H1 (cell line): ENCODE data around the gene SPATA22. TPM values are rescaled to one million over a fixed set of nuclear protein-coding genes. Genes with fewer than 3 reads are reported as not detected.

Source experiments
- CTCF ChIA-PET: fragments of 300-600 bp; sonication (Branson Sonifier 250); formaldehyde crosslinking; loops from one replicate; lab custom pipeline; 2021; ENCODE audit not compliant: partially characterized antibody; lab: Charles Lee
- POLR2A ChIA-PET: fragments of 300-600 bp; sonication (Branson Sonifier 250); formaldehyde crosslinking; loops from one replicate; lab custom pipeline; 2021; ENCODE audit warnings: inconsistent platforms; ENCODE audit not compliant: partially characterized antibody; lab: Charles Lee
- DNase-seq, 2 experiments: peaks; one replicate each; pipeline versions ENCODE4 v3.0.0 to v3.0.0-alpha.2; 2010 to 2022; ENCODE audit warnings: low spot score in 2 of 2, low read depth in 1 of 2, mixed read lengths in 1 of 2
- FAIRE-seq: peaks from 2 replicates; lab custom pipeline; 2011; peaks lifted over from hg19 to GRCh38; lab: Jason Lieb, UNC
- H2AFZ ChIP-seq: 2 replicates; pipeline ENCODE4 v1.8.1; 2012; ENCODE audit warnings: low read length, inconsistent platforms
- H2AK5ac ChIP-seq: 2 replicates; pipeline ENCODE4 v1.6.1; 2013; ENCODE audit warnings: low read depth, low read length
- H2BK120ac ChIP-seq: replicated peaks from 2 replicates; pipeline ENCODE3; 2013; ENCODE audit warnings: low read depth, low read length, inconsistent platforms
- H2BK12ac ChIP-seq: 2 replicates; pipeline ENCODE4 v1.6.1; 2013; ENCODE audit warnings: low read depth, low read length
- H2BK15ac ChIP-seq: 2 replicates; pipeline ENCODE4 v1.6.1; 2013; ENCODE audit warnings: low read length
- H2BK20ac ChIP-seq: 2 replicates; pipeline ENCODE4 v1.6.1; 2013; ENCODE audit warnings: low read length
- H2BK5ac ChIP-seq: 2 replicates; pipeline ENCODE4 v1.6.1; 2013; ENCODE audit warnings: low read depth, low read length
- H3K14ac ChIP-seq: 2 replicates; pipeline ENCODE4 v1.6.1; 2013; ENCODE audit warnings: inconsistent platforms; ENCODE audit not compliant: insufficient read length
- H3K18ac ChIP-seq: 2 replicates; pipeline ENCODE4 v1.6.1; 2013; ENCODE audit warnings: low read length; ENCODE audit errors: extremely low read depth
- H3K23ac ChIP-seq: 2 replicates; pipeline ENCODE4 v1.6.1; 2013; ENCODE audit warnings: inconsistent platforms; ENCODE audit not compliant: insufficient read length
- H3K23me2 ChIP-seq: 2 replicates; pipeline ENCODE4 v1.6.1; 2013; ENCODE audit warnings: low read depth, low read length
- H3K27ac ChIP-seq: 2 replicates; pipeline ENCODE4 v1.6.1; 2011; ENCODE audit warnings: low read depth, low read length, inconsistent platforms
- H3K27me3 ChIP-seq, 4 experiments: replicated peaks in 1 of 4; 1 replicate in 1 of 4; 2 replicates in 3 of 4; pipeline versions ENCODE4 v1.6.1 to v1.8.1; 2011 to 2013; ENCODE audit warnings: low read length in 3 of 4, mild to moderate bottlenecking in 3 of 4, inconsistent platforms in 2 of 4, mixed read lengths in 2 of 4, moderate library complexity in 1 of 4; ENCODE audit not compliant: control insufficient read depth in 3 of 4, insufficient read depth in 3 of 4; ENCODE audit errors: extremely low read depth in 1 of 4
- H3K36me3 ChIP-seq, 4 experiments: 2 replicates each; pipeline versions ENCODE4 v1.6.1 to v1.8.1; 2011 to 2013; ENCODE audit warnings: mild to moderate bottlenecking in 4 of 4, low read length in 3 of 4, moderate library complexity in 2 of 4, control low read depth in 1 of 4, inconsistent platforms in 1 of 4; ENCODE audit not compliant: insufficient read depth in 4 of 4, control insufficient read depth in 2 of 4
- H3K4ac ChIP-seq: replicated peaks from 2 replicates; pipeline ENCODE3; 2013; ENCODE audit warnings: low read length, low read depth, mixed read lengths, inconsistent platforms; ENCODE audit not compliant: insufficient read length
- H3K4me1 ChIP-seq, 4 experiments: replicated peaks in 1 of 4; 1 replicate in 1 of 4; 2 replicates in 3 of 4; pipeline versions ENCODE4 v1.6.1 to v1.8.1; 2011 to 2013; ENCODE audit warnings: low read length in 3 of 4, inconsistent platforms in 2 of 4, mixed read lengths in 1 of 4; ENCODE audit not compliant: insufficient read depth in 4 of 4, control insufficient read depth in 3 of 4
- H3K4me2 ChIP-seq, 2 experiments: 2 replicates each; pipeline versions ENCODE4 v1.6.1 to v1.8.1; 2011 to 2013; ENCODE audit warnings: low read depth in 2 of 2, low read length in 2 of 2, control low read depth in 1 of 2, inconsistent platforms in 1 of 2, mild to moderate bottlenecking in 1 of 2; ENCODE audit not compliant: insufficient read depth in 1 of 2
- H3K4me3 ChIP-seq, 4 experiments: fragments of 200-600, 300-600 bp in 1 of 4; sonication (generic), shearing (Covaris generic), sonication (Bioruptor Twin) in 1 of 4; 2 replicates each; pipeline versions ENCODE4 v1.5.1 to v1.8.1; 2011 to 2016; ENCODE audit warnings: low read length in 4 of 4, low read depth in 3 of 4, control low read depth in 2 of 4, inconsistent platforms in 2 of 4, mild to moderate bottlenecking in 2 of 4, mixed read lengths in 1 of 4, moderate library complexity in 1 of 4; ENCODE audit not compliant: insufficient read depth in 2 of 4; ENCODE audit errors: extremely low read depth in 1 of 4
- H3K56ac ChIP-seq: replicated peaks from 2 replicates; pipeline ENCODE3; 2013; ENCODE audit warnings: low read depth, mild to moderate bottlenecking, mixed read lengths, low read length, inconsistent platforms; ENCODE audit not compliant: insufficient read length
- H3K79me1 ChIP-seq: 2 replicates; pipeline ENCODE4 v1.6.1; 2013; ENCODE audit warnings: low read depth, low read length, control low read depth
- H3K79me2 ChIP-seq, 2 experiments: 2 replicates each; pipeline versions ENCODE4 v1.6.1 to v1.8.1; 2012 to 2013; ENCODE audit warnings: low read length in 2 of 2, mild to moderate bottlenecking in 2 of 2, inconsistent platforms in 1 of 2; ENCODE audit not compliant: insufficient read depth in 2 of 2, control insufficient read depth in 1 of 2
- H3K9ac ChIP-seq, 4 experiments: replicated peaks in 1 of 4; 1 replicate in 1 of 4; 2 replicates in 3 of 4; pipeline versions ENCODE4 v1.6.1 to v1.8.1; 2011 to 2013; ENCODE audit warnings: low read depth in 3 of 4, low read length in 3 of 4, control low read depth in 2 of 4, mild to moderate bottlenecking in 2 of 4, moderate library complexity in 2 of 4, inconsistent platforms in 1 of 4; ENCODE audit errors: extremely low read depth in 1 of 4
- H3K9me3 ChIP-seq, 2 experiments: 2 replicates each; pipeline versions ENCODE4 v1.6.1 to v1.8.1; 2012 to 2013; ENCODE audit warnings: mild to moderate bottlenecking in 2 of 2, moderate library complexity in 2 of 2, control low read depth in 1 of 2, inconsistent platforms in 1 of 2, low read depth in 1 of 2, low read length in 1 of 2, mixed read lengths in 1 of 2; ENCODE audit not compliant: insufficient read depth in 2 of 2
- H4K20me1 ChIP-seq, 2 experiments: replicated peaks in 1 of 2; 2 replicates each; pipeline versions ENCODE3 to v1.8.1; 2011 to 2013; ENCODE audit warnings: inconsistent platforms in 2 of 2, low read length in 2 of 2, mild to moderate bottlenecking in 1 of 2; ENCODE audit not compliant: insufficient read depth in 2 of 2, control insufficient read depth in 1 of 2
- H4K5ac ChIP-seq: 2 replicates; pipeline ENCODE4 v1.6.1; 2013; ENCODE audit warnings: low read length, low read depth, mixed read lengths, inconsistent platforms; ENCODE audit not compliant: insufficient read length
- H4K8ac ChIP-seq: 2 replicates; pipeline ENCODE4 v1.8.0; 2013; ENCODE audit warnings: mild to moderate bottlenecking, moderate library complexity, low read length, inconsistent platforms; ENCODE audit not compliant: insufficient read depth; ENCODE audit errors: extremely low read depth
- H4K91ac ChIP-seq: replicated peaks from 2 replicates; pipeline ENCODE3; 2013; ENCODE audit warnings: low read length, mixed read lengths, inconsistent platforms; ENCODE audit not compliant: insufficient read length
- GTF2F1 ChIP-seq: IDR thresholded peaks from 2 replicates; pipeline ENCODE4 v1.6.1; 2012; ENCODE audit warnings: low read depth, low read length, improper control_type of control experiment, borderline replicate concordance
- NRF1 ChIP-seq: IDR thresholded peaks from 2 replicates; pipeline ENCODE4 v1.6.1; 2011; ENCODE audit warnings: mild to moderate bottlenecking, low read depth, low read length, improper control_type of control experiment
- POLR2AphosphoS5 ChIP-seq: IDR thresholded peaks from 2 replicates; pipeline ENCODE4 v1.6.1; 2011; ENCODE audit warnings: low read depth, low read length
- WGBS, 2 experiments: shearing (Covaris generic) in 1 of 2; methylation state at CpG; one replicate each; pipeline versions ENCODE4 v1.1.6 to v1.1.7; 2013 to 2015; ENCODE audit warnings: low lambda C conversion rate in 2 of 2, mixed read lengths in 2 of 2, inconsistent platforms in 1 of 2, low coverage in 1 of 2, missing lambda C conversion rate in 1 of 2; ENCODE audit not compliant: insufficient replicate concordance in 2 of 2, insufficient coverage in 1 of 2, insufficient read length in 1 of 2; ENCODE audit errors: extremely low coverage in 1 of 2, missing lambda C conversion rate in 1 of 2; 5-methylcytosine and 5-hydroxymethylcytosine counted together
- polyA plus RNA-seq, 7 experiments: library from polyadenylated mRNA; depleted of rRNA in 3 of 7; stranded (reverse) in 5 of 7; unstranded in 2 of 7; fragments of >200 nt in 5 of 7; fragments of 200-250 nt in 2 of 7; gene quantifications; 1 replicate in 5 of 7; 2 replicates in 1 of 7; 4 replicates in 1 of 7; pipeline versions ENCODE4 v1.2.1 to v1.2.3, GENCODE V29; 2011 to 2013; ENCODE audit warnings: missing spikeins in 2 of 7, mixed read lengths in 2 of 7
- total RNA-seq: library from RNA; stranded (reverse); fragmentation: NEBNext Ultra II Directional; extraction: Animal tissue kit (Norgen Biotek cat#: 25700); gene quantifications from 2 replicates; pipeline ENCODE4 v1.2.1, GENCODE V29; 2021

Gene SPATA22
- total and polyA plus RNA-seq, 2 of the 8 experiments (the other 6 are each of a cell fraction or from before 2014, with no cell fraction given) = 0.06 TPM; not detected in 1

DNA sequence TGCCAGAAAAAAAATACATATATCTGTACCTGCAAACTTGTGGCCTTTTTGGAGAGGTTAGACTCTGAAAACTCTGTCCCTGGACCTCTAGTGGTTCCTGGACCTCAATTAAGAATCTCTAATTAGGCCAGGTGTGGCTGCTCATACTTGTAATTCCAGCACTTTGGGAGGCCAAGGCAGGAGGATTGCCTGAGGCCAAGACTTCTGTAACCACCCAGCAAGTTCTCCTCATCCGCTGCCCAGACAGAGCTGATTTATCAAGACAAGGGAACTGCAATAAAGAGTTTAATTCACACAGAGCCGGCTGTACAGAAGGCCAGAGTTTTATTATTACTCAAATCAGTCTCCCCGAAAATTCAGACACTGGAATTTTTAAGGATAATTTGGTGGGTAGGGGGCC, 8.4 kb upstream of the SPATA22 start:
- POLR2A ChIA-PET = interaction anchor here (0.6 kb wide), 1 partner anchor 21 kb away, joined by 3 read pairs; no protein-coding TSS in a partner anchor
- Histone ChIP-seq H3K27me3 (no peaks in the 10 kb centered on the region), H2AFZ (no peak overlapping the region), H3K18ac (no peak overlapping the region), H3K23ac (no peak overlapping the region), H3K27ac (no peak overlapping the region), H3K4me3 (no peak overlapping the region), H2BK5ac (no peak overlapping the region), H4K91ac (no peak overlapping the region), H3K4me2 (no peak overlapping the region), H2BK15ac (no peak overlapping the region), H3K9ac (no peak overlapping the region), H3K4me1 (peaks cover 0 to 13% (median 5%) of the 10 kb centered on the region in 4 experiments; a peak in 5 of 7 replicates), H4K5ac (no peak overlapping the region), H3K9me3 (no peaks in the 10 kb centered on the region), H2AK5ac (no peak overlapping the region), H3K36me3 (no peaks in the 10 kb centered on the region), H4K8ac (no peak overlapping the region), H3K79me1 (no peaks in the 10 kb centered on the region), H4K20me1 (no peaks in the 10 kb centered on the region), H3K79me2 (no peaks in the 10 kb centered on the region), H2BK12ac (no peak overlapping the region), H2BK120ac (no peak overlapping the region), H3K56ac (no peak overlapping the region), H3K4ac (no peak overlapping the region), H3K23me2 (no peaks in the 10 kb centered on the region), H2BK20ac (no peak overlapping the region), H3K14ac (no peak overlapping the region)
- CTCF ChIA-PET = no interaction called here
- no peak for DNase-seq
- 89% methylated on average over 3 of the region's 3 CpGs; no CpG with 5 or more reads in 1 of the 2 experiments for WGBS, 2 experiments
- no peak for FAIRE-seq
- TF ChIP-seq POLR2AphosphoS5 (no peak), NRF1 (no peak), GTF2F1 (no peak)
